Heart left ventricle (tissue), 13 donors: ENCODE measurements around the gene MRPL58.

ENCODE experiments used
- POLR2A ChIP-seq, 2 donors: fragments of 450-650 bp; IDR thresholded peaks; one replicate each; pipeline ENCODE4 v1.6.1; 2017; ENCODE audit warnings: antibody characterized with exemption in 2 of 2, mild to moderate bottlenecking in 2 of 2, moderate library complexity in 2 of 2
- TF ChIP-seq, protein P1 (sequence below), 12 donors: fragments of 200-600 bp; sonication (generic) in 4 of 12; IDR thresholded peaks; one replicate each; pipeline versions ENCODE4 v1.5.0 to v1.8.0; 2018 to 2022; ENCODE audit warnings: antibody characterized with exemption in 12 of 12, mild to moderate bottlenecking in 5 of 12
- donor health status: ischemic (EF 13 %, LVEDD 7.1; RV severe dilation, severe dysfunction).
- donor health status: DM: no; HTN: yes; CAD: no.
- donor health status: DM: no; HTN: no; CAD: no.
- donor health status: ischemic (EF 25% LVEDD 6.9; RV normal size, moderate dysfunction).
- donor health status: ischemic (EF 25% LVEDD 5.7; RV mildly dilated, moderate dysfunction).
- donor health status: ischemic (EF 35%, LVEDD 5.7; RV mildly dilated, moderate dysfunction).
- donor health status: nonischemic (EF 11% LVEDD 7.7; RV severe dilation, severe dysfunction).
- donor health status: DM: yes; HTN: yes; CAD: no.
- donor health status: PGD.
- donor health status: ischemic (EF 29% LVEDD 5.4; RV normal size, mild dysfunction).
- donor health status: nonischemic (EF 23%, LVEDD 6.1; RV moderate dilation, normal function).

DNA sequence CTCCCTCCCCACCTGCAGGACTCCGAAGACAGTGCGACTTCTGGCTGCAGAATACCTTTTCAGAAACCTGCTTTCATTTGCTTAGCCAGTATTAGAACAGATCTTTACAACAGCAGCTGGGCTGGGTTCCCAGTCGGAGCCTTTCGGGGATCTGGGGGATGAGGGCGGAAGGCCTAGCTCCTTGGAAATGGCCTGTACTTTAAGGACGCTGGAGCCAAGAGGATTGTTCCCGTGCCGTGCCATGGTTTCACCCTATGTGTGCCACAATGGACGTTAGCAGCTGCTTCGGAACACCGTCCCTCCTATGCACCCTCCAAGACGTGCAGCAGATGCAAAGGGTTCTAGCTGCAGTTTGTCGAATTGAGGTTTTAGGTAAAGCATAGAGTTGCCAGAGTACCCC lies 50.7 kb downstream of the MRPL58 start:
- TF ChIP-seq, protein P1, sequence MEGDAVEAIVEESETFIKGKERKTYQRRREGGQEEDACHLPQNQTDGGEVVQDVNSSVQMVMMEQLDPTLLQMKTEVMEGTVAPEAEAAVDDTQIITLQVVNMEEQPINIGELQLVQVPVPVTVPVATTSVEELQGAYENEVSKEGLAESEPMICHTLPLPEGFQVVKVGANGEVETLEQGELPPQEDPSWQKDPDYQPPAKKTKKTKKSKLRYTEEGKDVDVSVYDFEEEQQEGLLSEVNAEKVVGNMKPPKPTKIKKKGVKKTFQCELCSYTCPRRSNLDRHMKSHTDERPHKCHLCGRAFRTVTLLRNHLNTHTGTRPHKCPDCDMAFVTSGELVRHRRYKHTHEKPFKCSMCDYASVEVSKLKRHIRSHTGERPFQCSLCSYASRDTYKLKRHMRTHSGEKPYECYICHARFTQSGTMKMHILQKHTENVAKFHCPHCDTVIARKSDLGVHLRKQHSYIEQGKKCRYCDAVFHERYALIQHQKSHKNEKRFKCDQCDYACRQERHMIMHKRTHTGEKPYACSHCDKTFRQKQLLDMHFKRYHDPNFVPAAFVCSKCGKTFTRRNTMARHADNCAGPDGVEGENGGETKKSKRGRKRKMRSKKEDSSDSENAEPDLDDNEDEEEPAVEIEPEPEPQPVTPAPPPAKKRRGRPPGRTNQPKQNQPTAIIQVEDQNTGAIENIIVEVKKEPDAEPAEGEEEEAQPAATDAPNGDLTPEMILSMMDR (IDR thresholded peaks at IDR 0.05), result no peak
- no peak for TF ChIP-seq POLR2A (IDR thresholded peaks at IDR 0.05)
